IMR-90 (cell line): ENCODE results near the gene NRCAM. TPM values are rescaled to one million over a fixed set of nuclear protein-coding genes. Genes with fewer than 3 reads are reported as not detected.

ENCODE experiments used
- ATAC-seq: fragments of 200-7000 bp; cut with Tn5 transposase; 2 replicates; pipeline ENCODE4 v1.9.1; 2020; ENCODE audit warnings: low read depth, mild to moderate bottlenecking, moderate library complexity
- BruUV-seq: library from RNA; stranded (reverse); fragments of 400-500 nt; replicated peaks from 2 replicates; lab custom pipeline; 2021; lab: Mats Ljungman, UMichigan
- CTCF ChIA-PET: fragments of 300-600 bp; formaldehyde crosslinking; extraction: SDS; loops from one replicate; lab custom pipeline; 2021; ENCODE audit warnings: antibody characterized with exemption; lab: Yijun Ruan, JAX
- POLR2A ChIA-PET: fragments of 300-600 bp; sonication (Branson Sonifier 250); formaldehyde crosslinking; loops from one replicate; lab custom pipeline; 2022; ENCODE audit warnings: antibody characterized with exemption; ENCODE audit not compliant: unreplicated experiment; lab: Charles Lee
- DNase-seq: peaks from one replicate; pipeline ENCODE4 v3.0.0; 2013
- H2AFZ ChIP-seq: replicated peaks from 2 replicates; pipeline ENCODE3; 2013; ENCODE audit warnings: low read length, mild to moderate bottlenecking; ENCODE audit not compliant: poor library complexity
- H2AK5ac ChIP-seq: 2 replicates; pipeline ENCODE4 v1.6.1; 2013; ENCODE audit warnings: low read depth, low read length, inconsistent platforms
- H2AK9ac ChIP-seq: replicated peaks from 2 replicates; pipeline ENCODE3; 2013; ENCODE audit warnings: mild to moderate bottlenecking, low read depth, low read length, moderate library complexity; ENCODE audit not compliant: poor library complexity
- H2BK120ac ChIP-seq: 2 replicates; pipeline ENCODE4 v1.6.1; 2013; ENCODE audit warnings: low read depth, low read length, inconsistent platforms
- H2BK15ac ChIP-seq: 3 replicates; pipeline ENCODE4 v1.6.1; 2013; ENCODE audit warnings: low read depth, low read length, inconsistent platforms
- H2BK20ac ChIP-seq: 2 replicates; pipeline ENCODE4 v1.6.1; 2013; ENCODE audit warnings: low read depth, mild to moderate bottlenecking, inconsistent platforms, low read length, moderate library complexity
- H2BK5ac ChIP-seq: 2 replicates; pipeline ENCODE4 v1.6.1; 2013; ENCODE audit warnings: mild to moderate bottlenecking, low read depth, low read length, inconsistent platforms; ENCODE audit not compliant: poor library complexity, severe bottlenecking
- H3K14ac ChIP-seq: replicated peaks from 2 replicates; pipeline ENCODE4 v1.6.1; 2013; ENCODE audit warnings: low read depth, low read length, inconsistent platforms
- H3K18ac ChIP-seq: 2 replicates; pipeline ENCODE4 v1.6.1; 2013; ENCODE audit warnings: low read depth, low read length, control low read depth
- H3K23ac ChIP-seq: 2 replicates; pipeline ENCODE4 v1.6.1; 2013; ENCODE audit warnings: low read depth, low read length, inconsistent platforms
- H3K27ac ChIP-seq: 2 replicates; pipeline ENCODE4 v1.5.1; 2013; ENCODE audit warnings: mild to moderate bottlenecking, control low read depth, low read length; ENCODE audit not compliant: insufficient read depth
- H3K27me3 ChIP-seq: 2 replicates; pipeline ENCODE4 v1.6.1; 2013; ENCODE audit warnings: low read length; ENCODE audit not compliant: control insufficient read depth, insufficient read depth
- H3K36me3 ChIP-seq: 2 replicates; pipeline ENCODE4 v1.6.1; 2013; ENCODE audit warnings: low read length, mixed read lengths; ENCODE audit not compliant: control insufficient read depth, insufficient read depth
- H3K4ac ChIP-seq: 2 replicates; pipeline ENCODE4 v1.6.1; 2013; ENCODE audit warnings: low read depth, low read length, inconsistent platforms
- H3K4me1 ChIP-seq: 2 replicates; pipeline ENCODE4 v1.6.1; 2013; ENCODE audit warnings: low read length, mixed read lengths; ENCODE audit not compliant: control insufficient read depth, insufficient read depth
- H3K4me2 ChIP-seq: 2 replicates; pipeline ENCODE4 v1.6.1; 2013; ENCODE audit warnings: low read depth, mild to moderate bottlenecking, control low read depth, low read length, moderate library complexity
- H3K4me3 ChIP-seq: 2 replicates; pipeline ENCODE4 v1.5.1; 2013; ENCODE audit warnings: low read depth, mild to moderate bottlenecking, control low read depth, low read length, moderate library complexity; ENCODE audit not compliant: insufficient read depth
- H3K56ac ChIP-seq: 2 replicates; pipeline ENCODE4 v1.6.1; 2013; ENCODE audit warnings: low read length, inconsistent platforms; ENCODE audit not compliant: insufficient read depth; ENCODE audit errors: extremely low read depth
- H3K79me1 ChIP-seq, 2 experiments: 2 replicates each; pipeline ENCODE4 v1.6.1; 2013; ENCODE audit warnings: low read length in 2 of 2, inconsistent platforms in 1 of 2, low read depth in 1 of 2
- H3K9ac ChIP-seq: 2 replicates; pipeline ENCODE4 v1.6.1; 2013; ENCODE audit warnings: low read depth, low read length, control low read depth
- H3K9me1 ChIP-seq: 2 replicates; pipeline ENCODE4 v1.6.1; 2013; ENCODE audit warnings: low read length, inconsistent platforms; ENCODE audit not compliant: insufficient read depth
- H3K9me3 ChIP-seq: 2 replicates; pipeline ENCODE4 v1.6.1; 2013; ENCODE audit warnings: low read length; ENCODE audit not compliant: control insufficient read depth, insufficient read depth
- H4K20me1 ChIP-seq: 2 replicates; pipeline ENCODE4 v1.6.1; 2013; ENCODE audit warnings: low read length, inconsistent platforms; ENCODE audit not compliant: insufficient read depth
- H4K5ac ChIP-seq: 2 replicates; pipeline ENCODE4 v1.6.1; 2013; ENCODE audit warnings: mild to moderate bottlenecking, low read depth, low read length, control low read depth
- H4K8ac ChIP-seq, 2 experiments: 2 replicates each; pipeline ENCODE4 v1.6.1; 2013; ENCODE audit warnings: low read depth in 2 of 2, low read length in 2 of 2, control low read depth in 1 of 2, inconsistent platforms in 1 of 2
- H4K91ac ChIP-seq: 2 replicates; pipeline ENCODE4 v1.6.1; 2013; ENCODE audit warnings: low read depth, low read length, inconsistent platforms; ENCODE audit not compliant: insufficient read depth
- CEBPB ChIP-seq: IDR thresholded peaks from 2 replicates; pipeline ENCODE4 v1.6.1; 2012; ENCODE audit warnings: low read depth, low read length, improper control_type of control experiment
- CHD1 ChIP-seq: IDR thresholded peaks from 2 replicates; pipeline ENCODE4 v1.6.1; 2012; ENCODE audit warnings: low read depth, low read length, improper control_type of control experiment
- FOS ChIP-seq: fragments of 150-350 bp; IDR thresholded peaks from 2 replicates; pipeline ENCODE4 v1.6.1; 2016; ENCODE audit warnings: low read depth, low read length
- MAZ ChIP-seq: IDR thresholded peaks from 2 replicates; pipeline ENCODE4 v1.6.1; 2012; ENCODE audit warnings: low read depth, mild to moderate bottlenecking, low read length, improper control_type of control experiment, moderate library complexity, borderline replicate concordance
- MXI1 ChIP-seq: IDR thresholded peaks from 2 replicates; pipeline ENCODE4 v1.6.1; 2012; ENCODE audit warnings: low read depth, mild to moderate bottlenecking, low read length, moderate library complexity, borderline replicate concordance
- NFE2L2 ChIP-seq: fragments of 150-350 bp; IDR thresholded peaks from 2 replicates; pipeline ENCODE4 v1.6.1; 2016; ENCODE audit warnings: low read depth, mild to moderate bottlenecking, low read length
- POLR2A ChIP-seq: IDR thresholded peaks from 2 replicates; pipeline ENCODE4 v1.6.1; 2012; ENCODE audit warnings: mild to moderate bottlenecking, low read depth, low read length
- RAD21 ChIP-seq: IDR thresholded peaks from 2 replicates; pipeline ENCODE4 v1.6.1; 2012; ENCODE audit warnings: low read length, improper control_type of control experiment
- RFX5 ChIP-seq: IDR thresholded peaks from 2 replicates; pipeline ENCODE4 v1.8.0; 2012; ENCODE audit warnings: low read depth, mild to moderate bottlenecking, low read length, moderate library complexity
- SMC3 ChIP-seq: fragments of 150-350 bp; IDR thresholded peaks from 2 replicates; pipeline ENCODE4 v1.6.1; 2016; ENCODE audit warnings: low read depth, mild to moderate bottlenecking, antibody characterized with exemption, low read length, moderate library complexity
- WGBS, 2 experiments: methylation state at CpG; one replicate each; pipeline versions ENCODE4 v1.1.5 to v1.1.7; 2013; ENCODE audit warnings: missing lambda C conversion rate in 2 of 2; ENCODE audit not compliant: insufficient read length in 1 of 2; ENCODE audit errors: extremely low coverage in 2 of 2; 5-methylcytosine and 5-hydroxymethylcytosine counted together
- dilution Hi-C: fragments of 300-500 bp; cut with HindIII; formaldehyde crosslinking; loops from one replicate; pipeline ENCODE4 v1.14.3; 2018; ENCODE audit warnings: low sequenced_read_pairs; ENCODE audit not compliant: unreplicated experiment
- in situ Hi-C: fragments of 300-500 bp; cut with MboI; formaldehyde crosslinking; loops from 3 replicates; pipeline ENCODE4 v1.14.3; 2019; ENCODE audit warnings: low sequenced_read_pairs, inconsistent platforms, mixed read lengths
- intact Hi-C: fragments of 100-400 bp; cut with micrococcal nuclease; formaldehyde crosslinking; loops from 2 replicates; pipeline ENCODE4 v1.10.0; 2022
- polyA plus RNA-seq, 3 experiments: library from polyadenylated mRNA; depleted of rRNA; stranded (reverse); fragments of >200 nt; gene quantifications; 2 replicates each; pipeline ENCODE4 v1.2.3, GENCODE V29; 2012; ENCODE audit warnings: low replicate concordance in 1 of 3
- total RNA-seq: library from RNA; depleted of rRNA; stranded (reverse); fragments of >200 nt; gene quantifications from 2 replicates; pipeline ENCODE4 v1.2.3, GENCODE V29; 2012
- TF ChIP-seq, protein P1 (sequence below): conservative IDR thresholded peaks from 2 replicates; pipeline ENCODE4 v1.5.1; 2012; ENCODE audit warnings: mild to moderate bottlenecking, low read depth, low read length, improper control_type of control experiment
- TF ChIP-seq, protein P2 (sequence below): fragments of 150-350 bp; IDR thresholded peaks from 2 replicates; pipeline ENCODE4 v1.6.1; 2017; ENCODE audit warnings: mild to moderate bottlenecking, antibody characterized with exemption, low read length, low read depth
- TF ChIP-seq, protein P3 (sequence below): fragments of 150-350 bp; IDR thresholded peaks from 2 replicates; pipeline ENCODE4 v1.6.1; 2016; ENCODE audit warnings: low read depth, mild to moderate bottlenecking, low read length, moderate library complexity, borderline replicate concordance

The NRCAM gene
- total and polyA plus RNA-seq, 2 of the 4 experiments (the other 2 are of a cell fraction) = 0.46 to 1.1 TPM

DNA sequence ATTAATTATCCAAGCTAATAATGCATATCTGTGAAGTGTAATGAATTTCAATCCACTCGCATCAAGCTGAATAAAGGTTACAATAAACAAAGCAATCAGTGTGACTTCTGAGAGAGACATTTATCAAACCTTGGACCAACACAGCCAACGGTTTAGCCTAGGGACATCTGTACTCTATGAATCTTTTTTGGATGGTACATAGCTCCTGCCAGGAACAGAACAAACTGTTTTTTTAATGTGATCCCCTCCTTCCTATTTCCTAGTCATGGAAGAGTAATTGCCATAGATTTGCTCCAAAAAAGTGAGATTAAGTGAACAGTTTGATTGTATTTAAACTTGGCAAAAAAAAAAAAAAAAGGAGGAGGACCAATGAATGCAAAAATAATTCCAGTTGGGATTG is 11.2 kb upstream of the NRCAM start:
- no peaks in the 10 kb centered on the region for H3K79me1 ChIP-seq
- ATAC-seq (no peak), DNase-seq (no peak)
- H3K9me1 ChIP-seq = no peaks in the 10 kb centered on the region
- dilution Hi-C loops (no loop called here), intact Hi-C loops (no loop called here), in situ Hi-C loops (no loop called here)
- no peaks in the 10 kb centered on the region for H4K20me1 ChIP-seq
- no peak overlapping the region for H2AK9ac ChIP-seq
- H3K9me3 ChIP-seq = no peaks in the 10 kb centered on the region
- H2AK5ac ChIP-seq = no peak overlapping the region
- H3K9ac ChIP-seq = no peak overlapping the region
- WGBS, 2 experiments = no CpG with 5 or more reads among the region's 2 CpGs
- POLR2A ChIA-PET = no interaction called here
- H2AFZ ChIP-seq = no peak overlapping the region
- CTCF ChIA-PET = no interaction called here
- no peak overlapping the region for H2BK20ac ChIP-seq
- no peaks in the 10 kb centered on the region for H3K4me1 ChIP-seq
- no peak overlapping the region for H3K14ac ChIP-seq
- H3K4ac ChIP-seq = no peak overlapping the region
- no peak overlapping the region for H3K27ac ChIP-seq
- no peak overlapping the region for H3K18ac ChIP-seq
- no peak overlapping the region for H2BK15ac ChIP-seq
- BruUV-seq = no TSS peak
- no peak overlapping the region for H2BK120ac ChIP-seq
- no peak overlapping the region for H2BK5ac ChIP-seq
- no peak overlapping the region for H3K4me2 ChIP-seq
- H3K4me3 ChIP-seq = no peak overlapping the region
- H3K27me3 ChIP-seq = 0 out of 2 replicates have a peak, but pooled peaks cover 2% of the 10 kb centered on the region
- no peak overlapping the region for H4K91ac ChIP-seq
- H3K36me3 ChIP-seq = no peaks in the 10 kb centered on the region
- H4K8ac ChIP-seq = no peak overlapping the region
- H4K5ac ChIP-seq = no peak overlapping the region
- no peak overlapping the region for H3K56ac ChIP-seq
- no peak for TF ChIP-seq MAZ
- TF ChIP-seq, protein P1, sequence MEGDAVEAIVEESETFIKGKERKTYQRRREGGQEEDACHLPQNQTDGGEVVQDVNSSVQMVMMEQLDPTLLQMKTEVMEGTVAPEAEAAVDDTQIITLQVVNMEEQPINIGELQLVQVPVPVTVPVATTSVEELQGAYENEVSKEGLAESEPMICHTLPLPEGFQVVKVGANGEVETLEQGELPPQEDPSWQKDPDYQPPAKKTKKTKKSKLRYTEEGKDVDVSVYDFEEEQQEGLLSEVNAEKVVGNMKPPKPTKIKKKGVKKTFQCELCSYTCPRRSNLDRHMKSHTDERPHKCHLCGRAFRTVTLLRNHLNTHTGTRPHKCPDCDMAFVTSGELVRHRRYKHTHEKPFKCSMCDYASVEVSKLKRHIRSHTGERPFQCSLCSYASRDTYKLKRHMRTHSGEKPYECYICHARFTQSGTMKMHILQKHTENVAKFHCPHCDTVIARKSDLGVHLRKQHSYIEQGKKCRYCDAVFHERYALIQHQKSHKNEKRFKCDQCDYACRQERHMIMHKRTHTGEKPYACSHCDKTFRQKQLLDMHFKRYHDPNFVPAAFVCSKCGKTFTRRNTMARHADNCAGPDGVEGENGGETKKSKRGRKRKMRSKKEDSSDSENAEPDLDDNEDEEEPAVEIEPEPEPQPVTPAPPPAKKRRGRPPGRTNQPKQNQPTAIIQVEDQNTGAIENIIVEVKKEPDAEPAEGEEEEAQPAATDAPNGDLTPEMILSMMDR = no peak
- TF ChIP-seq POLR2A = no peak
- no peak for TF ChIP-seq CEBPB
- no peak for TF ChIP-seq NFE2L2
- TF ChIP-seq SMC3 = no peak
- TF ChIP-seq CHD1 = no peak
- no peak for TF ChIP-seq MXI1
- TF ChIP-seq, protein P2, sequence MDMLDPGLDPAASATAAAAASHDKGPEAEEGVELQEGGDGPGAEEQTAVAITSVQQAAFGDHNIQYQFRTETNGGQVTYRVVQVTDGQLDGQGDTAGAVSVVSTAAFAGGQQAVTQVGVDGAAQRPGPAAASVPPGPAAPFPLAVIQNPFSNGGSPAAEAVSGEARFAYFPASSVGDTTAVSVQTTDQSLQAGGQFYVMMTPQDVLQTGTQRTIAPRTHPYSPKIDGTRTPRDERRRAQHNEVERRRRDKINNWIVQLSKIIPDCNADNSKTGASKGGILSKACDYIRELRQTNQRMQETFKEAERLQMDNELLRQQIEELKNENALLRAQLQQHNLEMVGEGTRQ = no peak
- no peak for TF ChIP-seq RAD21
- TF ChIP-seq RFX5 = no peak
- TF ChIP-seq FOS = no peak
- TF ChIP-seq, protein P3, sequence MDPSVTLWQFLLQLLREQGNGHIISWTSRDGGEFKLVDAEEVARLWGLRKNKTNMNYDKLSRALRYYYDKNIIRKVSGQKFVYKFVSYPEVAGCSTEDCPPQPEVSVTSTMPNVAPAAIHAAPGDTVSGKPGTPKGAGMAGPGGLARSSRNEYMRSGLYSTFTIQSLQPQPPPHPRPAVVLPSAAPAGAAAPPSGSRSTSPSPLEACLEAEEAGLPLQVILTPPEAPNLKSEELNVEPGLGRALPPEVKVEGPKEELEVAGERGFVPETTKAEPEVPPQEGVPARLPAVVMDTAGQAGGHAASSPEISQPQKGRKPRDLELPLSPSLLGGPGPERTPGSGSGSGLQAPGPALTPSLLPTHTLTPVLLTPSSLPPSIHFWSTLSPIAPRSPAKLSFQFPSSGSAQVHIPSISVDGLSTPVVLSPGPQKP = no peak
- H3K23ac ChIP-seq = no peak overlapping the region
